Measurements from ENCODE around the gene BATF.

DNA sequence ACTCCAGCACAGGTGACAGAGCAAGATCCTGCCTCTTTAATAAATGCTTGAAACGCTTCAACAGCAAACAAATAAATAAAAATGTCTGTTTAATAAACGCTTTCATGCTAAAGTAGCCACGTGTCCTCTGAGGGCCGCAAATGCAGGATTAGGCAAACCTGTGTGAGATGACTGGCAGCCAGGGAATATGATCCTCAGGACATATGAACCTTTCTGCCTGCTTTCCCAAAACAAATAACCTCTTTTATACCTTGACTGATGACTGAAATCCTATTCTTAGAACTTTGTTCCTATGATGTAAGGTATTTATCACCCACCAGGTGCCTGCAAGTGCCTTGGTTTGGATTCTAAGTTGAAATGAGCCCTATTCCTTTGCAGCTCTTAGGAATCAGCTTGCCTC lies 41.7 kb downstream of the BATF start:
- TF ChIP-seq, protein P1, sequence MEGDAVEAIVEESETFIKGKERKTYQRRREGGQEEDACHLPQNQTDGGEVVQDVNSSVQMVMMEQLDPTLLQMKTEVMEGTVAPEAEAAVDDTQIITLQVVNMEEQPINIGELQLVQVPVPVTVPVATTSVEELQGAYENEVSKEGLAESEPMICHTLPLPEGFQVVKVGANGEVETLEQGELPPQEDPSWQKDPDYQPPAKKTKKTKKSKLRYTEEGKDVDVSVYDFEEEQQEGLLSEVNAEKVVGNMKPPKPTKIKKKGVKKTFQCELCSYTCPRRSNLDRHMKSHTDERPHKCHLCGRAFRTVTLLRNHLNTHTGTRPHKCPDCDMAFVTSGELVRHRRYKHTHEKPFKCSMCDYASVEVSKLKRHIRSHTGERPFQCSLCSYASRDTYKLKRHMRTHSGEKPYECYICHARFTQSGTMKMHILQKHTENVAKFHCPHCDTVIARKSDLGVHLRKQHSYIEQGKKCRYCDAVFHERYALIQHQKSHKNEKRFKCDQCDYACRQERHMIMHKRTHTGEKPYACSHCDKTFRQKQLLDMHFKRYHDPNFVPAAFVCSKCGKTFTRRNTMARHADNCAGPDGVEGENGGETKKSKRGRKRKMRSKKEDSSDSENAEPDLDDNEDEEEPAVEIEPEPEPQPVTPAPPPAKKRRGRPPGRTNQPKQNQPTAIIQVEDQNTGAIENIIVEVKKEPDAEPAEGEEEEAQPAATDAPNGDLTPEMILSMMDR (IDR thresholded peaks at IDR 0.05; ENCODE audit: control extremely low read depth in 1 of 3, insufficient read depth in 1 of 3, low read depth in 1 of 3, low read length in 3 of 3), result no peak
- no peak for TF ChIP-seq TAF1 (IDR thresholded peaks at IDR 0.05; ENCODE audit: low read depth, low read length)
- TF ChIP-seq HDAC6 (IDR thresholded peaks at IDR 0.05; ENCODE audit: low read depth, low read length), result no peak

All from H1 (cell line).